DND-41 (cell line): ENCODE data around the gene CASTOR1.

ENCODE experiments used
- EZH2 ChIP-seq: IDR thresholded peaks from 3 replicates; pipeline ENCODE4 v1.6.1; 2012; ENCODE audit warnings: borderline replicate concordance, low read depth, mild to moderate bottlenecking, moderate library complexity, low read length, inconsistent platforms; ENCODE audit not compliant: severe bottlenecking
- TF ChIP-seq, protein P1 (sequence below): IDR thresholded peaks from 2 replicates; pipeline ENCODE4 v1.5.1; 2012; ENCODE audit warnings: borderline replicate concordance, low read length, moderate library complexity, mild to moderate bottlenecking; ENCODE audit not compliant: poor library complexity, severe bottlenecking; ENCODE audit errors: extremely low read depth

DNA sequence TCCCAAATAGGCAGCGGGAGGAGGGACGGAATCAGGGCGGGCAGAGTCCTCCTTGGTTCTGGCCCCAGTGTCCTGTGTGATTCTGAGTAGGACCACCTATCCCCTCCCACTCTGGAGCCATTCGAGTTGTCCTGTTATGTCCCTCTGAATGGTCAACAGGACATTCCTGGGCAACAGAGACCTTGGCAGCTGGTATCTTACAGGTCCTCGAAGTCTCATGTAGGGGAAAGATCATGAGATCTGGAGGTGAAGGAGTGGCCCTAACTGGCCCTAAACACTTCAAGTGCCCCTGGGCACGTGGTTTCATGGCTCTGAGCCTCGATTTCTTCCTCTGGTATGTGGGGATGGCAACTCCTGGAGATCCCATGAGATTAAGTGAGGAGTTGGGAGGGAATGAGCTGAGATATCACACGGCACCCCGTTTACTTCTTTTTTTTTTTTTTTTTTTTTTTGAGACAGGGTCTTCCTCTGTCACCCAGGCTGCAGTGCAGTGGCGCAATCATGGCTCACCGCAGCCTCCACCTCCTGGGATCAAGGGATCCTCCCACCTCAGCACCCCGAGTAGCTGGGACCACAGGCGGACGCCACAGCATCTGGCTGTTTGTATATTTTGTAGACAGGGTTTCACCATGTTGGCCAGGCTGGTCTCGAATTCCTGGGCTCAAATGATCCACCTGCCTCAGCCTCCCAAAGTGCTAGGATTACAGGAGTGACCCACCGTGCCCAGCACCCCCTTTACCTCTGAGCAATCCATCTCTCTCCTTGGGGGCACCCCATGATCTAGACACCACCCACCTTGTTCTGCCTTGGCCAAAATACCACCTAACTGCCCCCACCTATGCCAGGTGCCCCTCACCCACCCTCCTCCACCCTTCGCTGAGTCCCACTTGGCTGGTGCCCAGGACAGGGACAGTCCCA lies 49.6 kb downstream of the CASTOR1 start:
- TF ChIP-seq, protein P1, sequence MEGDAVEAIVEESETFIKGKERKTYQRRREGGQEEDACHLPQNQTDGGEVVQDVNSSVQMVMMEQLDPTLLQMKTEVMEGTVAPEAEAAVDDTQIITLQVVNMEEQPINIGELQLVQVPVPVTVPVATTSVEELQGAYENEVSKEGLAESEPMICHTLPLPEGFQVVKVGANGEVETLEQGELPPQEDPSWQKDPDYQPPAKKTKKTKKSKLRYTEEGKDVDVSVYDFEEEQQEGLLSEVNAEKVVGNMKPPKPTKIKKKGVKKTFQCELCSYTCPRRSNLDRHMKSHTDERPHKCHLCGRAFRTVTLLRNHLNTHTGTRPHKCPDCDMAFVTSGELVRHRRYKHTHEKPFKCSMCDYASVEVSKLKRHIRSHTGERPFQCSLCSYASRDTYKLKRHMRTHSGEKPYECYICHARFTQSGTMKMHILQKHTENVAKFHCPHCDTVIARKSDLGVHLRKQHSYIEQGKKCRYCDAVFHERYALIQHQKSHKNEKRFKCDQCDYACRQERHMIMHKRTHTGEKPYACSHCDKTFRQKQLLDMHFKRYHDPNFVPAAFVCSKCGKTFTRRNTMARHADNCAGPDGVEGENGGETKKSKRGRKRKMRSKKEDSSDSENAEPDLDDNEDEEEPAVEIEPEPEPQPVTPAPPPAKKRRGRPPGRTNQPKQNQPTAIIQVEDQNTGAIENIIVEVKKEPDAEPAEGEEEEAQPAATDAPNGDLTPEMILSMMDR: no peak
- TF ChIP-seq EZH2: no peak
